GM12872 (cell line): ENCODE results near the gene LEP.

ENCODE experiments used
- TF ChIP-seq, protein P1 (sequence below): IDR thresholded peaks from 3 replicates; pipeline ENCODE4 v1.5.1; 2011; ENCODE audit warnings: low read depth, mild to moderate bottlenecking, low read length, moderate library complexity; ENCODE audit not compliant: insufficient read depth

LEP gene

DNA sequence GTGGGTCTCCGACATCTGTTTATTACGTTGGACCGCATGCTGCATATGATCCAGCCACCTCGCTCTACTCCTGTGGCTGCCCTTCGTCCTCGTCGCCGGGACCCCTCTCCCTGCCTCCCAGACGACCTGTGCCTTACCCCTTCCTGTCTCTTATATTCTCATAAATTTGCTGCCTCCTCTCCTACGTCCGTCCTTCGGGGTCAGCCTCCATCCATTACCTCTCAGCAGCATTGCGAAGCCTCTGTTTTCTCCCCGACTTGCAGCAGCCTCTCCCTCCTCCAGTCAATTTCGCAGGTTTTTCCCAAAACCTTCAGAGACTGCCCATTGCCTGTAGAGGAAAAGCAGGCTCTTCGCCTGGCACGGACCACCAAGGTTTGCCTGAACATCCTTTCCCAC is 39.4 kb upstream of the LEP start:
- TF ChIP-seq, protein P1, sequence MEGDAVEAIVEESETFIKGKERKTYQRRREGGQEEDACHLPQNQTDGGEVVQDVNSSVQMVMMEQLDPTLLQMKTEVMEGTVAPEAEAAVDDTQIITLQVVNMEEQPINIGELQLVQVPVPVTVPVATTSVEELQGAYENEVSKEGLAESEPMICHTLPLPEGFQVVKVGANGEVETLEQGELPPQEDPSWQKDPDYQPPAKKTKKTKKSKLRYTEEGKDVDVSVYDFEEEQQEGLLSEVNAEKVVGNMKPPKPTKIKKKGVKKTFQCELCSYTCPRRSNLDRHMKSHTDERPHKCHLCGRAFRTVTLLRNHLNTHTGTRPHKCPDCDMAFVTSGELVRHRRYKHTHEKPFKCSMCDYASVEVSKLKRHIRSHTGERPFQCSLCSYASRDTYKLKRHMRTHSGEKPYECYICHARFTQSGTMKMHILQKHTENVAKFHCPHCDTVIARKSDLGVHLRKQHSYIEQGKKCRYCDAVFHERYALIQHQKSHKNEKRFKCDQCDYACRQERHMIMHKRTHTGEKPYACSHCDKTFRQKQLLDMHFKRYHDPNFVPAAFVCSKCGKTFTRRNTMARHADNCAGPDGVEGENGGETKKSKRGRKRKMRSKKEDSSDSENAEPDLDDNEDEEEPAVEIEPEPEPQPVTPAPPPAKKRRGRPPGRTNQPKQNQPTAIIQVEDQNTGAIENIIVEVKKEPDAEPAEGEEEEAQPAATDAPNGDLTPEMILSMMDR, result no peak

DNA sequence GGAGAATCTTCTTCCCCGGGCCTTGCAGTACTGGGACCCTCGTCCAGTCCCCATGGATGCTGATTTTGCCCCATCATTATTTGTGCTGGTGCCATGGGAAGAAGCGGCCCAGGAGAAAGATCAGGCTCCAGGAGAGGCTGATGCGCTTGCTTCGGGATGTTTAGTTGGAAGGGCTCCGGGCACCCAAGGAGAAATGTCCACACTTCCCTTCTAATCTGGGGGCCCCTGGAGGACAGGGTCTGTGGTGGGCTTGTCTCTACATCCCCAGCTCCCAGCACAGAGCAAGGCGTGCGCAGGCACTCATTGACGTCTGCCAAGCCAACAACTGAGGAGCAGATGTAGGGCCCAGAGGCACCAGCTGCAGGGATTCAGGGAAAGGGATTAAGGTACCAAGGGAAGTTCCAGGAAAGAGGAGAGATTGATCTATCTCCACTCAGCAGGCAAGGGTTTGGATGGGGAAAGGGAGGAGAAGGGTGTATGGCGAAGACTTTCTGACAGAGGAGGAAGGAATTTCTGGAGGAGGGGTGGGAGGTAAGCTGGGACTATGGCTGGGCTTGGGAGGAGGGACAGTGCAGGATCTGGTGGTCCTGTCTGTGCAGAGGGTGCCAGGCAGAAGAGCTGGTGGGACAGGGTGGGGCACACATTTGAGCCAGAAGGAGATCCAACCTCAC is 38.7 kb upstream of the LEP start:
- TF ChIP-seq, protein P1, result no peak

DNA sequence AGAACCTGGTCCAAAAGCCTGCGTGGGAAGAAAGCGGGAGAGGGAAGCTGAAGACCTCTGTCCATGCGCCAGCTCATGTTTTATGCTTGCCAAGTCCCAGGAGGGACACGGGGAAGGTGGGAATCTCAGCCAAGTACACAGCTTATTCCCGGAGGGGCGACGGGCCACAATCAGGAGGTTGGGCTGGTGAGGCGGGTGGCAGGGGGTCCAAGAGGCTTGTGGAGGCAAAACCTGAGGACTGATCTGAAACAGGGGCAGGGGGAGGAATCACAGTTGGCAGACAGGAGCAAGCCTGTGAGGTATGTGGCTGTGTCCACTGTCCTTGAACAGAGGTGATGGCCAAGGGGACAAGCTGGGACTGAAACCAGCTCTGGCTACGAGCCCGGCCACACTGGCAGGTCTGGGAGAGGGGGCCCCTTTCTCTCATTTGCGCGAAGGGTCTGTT is 38.0 kb upstream of the LEP start:
- TF ChIP-seq, protein P1, result no peak

DNA sequence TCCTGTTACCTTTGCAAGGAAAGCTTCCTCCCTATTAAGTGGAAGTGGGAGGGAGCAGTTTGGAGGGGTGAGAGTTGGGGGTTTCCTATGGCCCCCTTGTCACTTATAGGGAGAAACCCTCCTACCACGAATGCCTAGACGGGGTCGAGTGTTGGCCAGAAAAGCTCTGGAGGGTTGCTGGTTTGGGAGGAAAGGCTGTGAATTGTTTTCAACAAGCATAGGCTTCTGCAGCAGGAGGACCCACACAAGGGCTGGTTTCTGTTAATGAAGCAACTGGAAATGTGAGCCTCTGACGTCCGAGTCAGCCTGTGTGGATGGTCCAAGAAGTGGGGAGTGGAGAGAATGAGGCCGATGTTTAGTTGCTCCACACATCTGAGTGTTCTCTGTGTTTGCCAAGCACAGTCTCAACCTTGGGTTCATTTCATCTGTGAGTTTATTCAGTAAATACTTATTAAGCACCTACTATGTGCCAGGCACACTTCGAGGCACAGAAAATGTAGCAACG is 37.3 kb upstream of the LEP start:
- TF ChIP-seq, protein P1, result no peak

DNA sequence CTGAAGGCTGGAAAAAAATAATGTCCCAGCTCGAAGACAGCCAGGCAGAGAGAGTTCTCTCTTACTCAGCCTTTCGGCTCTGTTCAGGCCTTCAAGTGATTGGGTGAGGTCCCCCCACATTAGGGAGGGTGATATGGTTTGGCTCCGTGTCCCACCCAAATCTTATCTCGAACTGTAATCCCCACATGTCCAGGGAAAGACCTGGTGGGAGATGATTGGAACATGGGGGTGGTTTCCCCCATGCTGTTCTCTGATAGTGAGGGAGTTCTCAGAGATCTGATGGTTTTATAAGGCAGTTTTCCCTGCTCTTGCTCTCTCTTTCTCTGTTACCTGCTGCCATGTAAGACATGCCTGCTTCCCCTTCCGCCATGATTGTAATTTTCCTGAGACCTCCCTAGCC is 36.6 kb upstream of the LEP start:
- TF ChIP-seq, protein P1, result no peak

DNA sequence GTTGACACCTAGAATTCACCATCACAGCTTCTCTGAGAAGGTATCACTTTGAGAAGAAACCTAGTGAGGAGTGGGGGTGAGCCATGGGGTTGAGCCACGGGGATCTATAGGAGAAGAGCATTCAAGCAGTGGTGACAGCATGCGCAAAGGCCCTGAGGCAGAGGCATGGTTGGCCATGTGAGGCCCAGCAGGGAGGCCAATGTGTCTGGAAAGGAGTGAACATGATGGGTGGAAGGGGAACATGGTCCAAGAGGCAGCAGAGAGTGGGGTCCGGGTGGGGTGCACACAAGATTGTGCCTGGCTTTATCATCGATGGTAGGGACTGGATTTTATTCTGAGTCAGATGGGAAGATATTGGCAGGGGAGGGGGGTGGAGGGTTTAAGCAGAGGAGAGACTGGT is 36.0 kb upstream of the LEP start:
- TF ChIP-seq, protein P1, result no peak

DNA sequence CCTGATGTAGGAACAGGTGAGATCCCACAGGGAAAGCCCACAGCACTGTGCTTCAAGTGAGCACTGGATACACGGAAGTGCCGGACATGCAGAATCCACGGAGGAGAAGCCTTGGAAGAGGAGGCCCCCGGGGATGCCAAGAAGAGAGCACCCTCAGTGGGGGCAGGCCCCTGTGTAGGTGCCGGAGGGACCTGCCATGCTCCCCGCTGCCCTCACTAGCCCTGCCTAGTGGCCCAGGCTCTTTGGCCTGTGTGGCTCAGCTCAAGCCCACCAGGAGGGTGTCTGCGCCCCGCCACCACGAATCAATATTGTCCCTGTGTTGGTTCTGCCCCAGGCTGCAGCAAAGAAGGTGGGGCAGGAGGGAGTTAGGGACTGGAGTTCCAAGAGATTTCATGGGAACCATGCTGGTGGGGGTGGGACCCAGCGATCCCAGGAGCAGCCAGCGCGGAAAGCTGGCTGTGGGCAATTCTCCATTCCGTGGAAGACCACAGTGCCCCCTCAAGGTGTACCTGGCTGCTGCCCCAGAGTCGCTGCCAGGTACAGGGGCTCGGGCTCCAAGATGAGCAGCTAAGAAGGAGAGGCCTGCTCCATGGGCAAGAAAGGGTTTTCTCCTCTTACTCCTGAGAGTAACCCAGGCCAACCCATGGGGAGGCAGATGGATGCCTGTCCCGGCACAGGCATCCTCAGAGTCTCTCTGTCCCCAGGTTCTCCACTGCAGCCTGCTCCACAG is 34.9 kb upstream of the LEP start:
- TF ChIP-seq, protein P1, result no peak
